CD14-positive monocyte (primary cell): ENCODE results near the gene TMEM212. TPM values are rescaled to one million over a fixed set of nuclear protein-coding genes. Genes with fewer than 3 reads are reported as not detected.

ENCODE experiments used
- DNase-seq, 3 donors: peaks; one replicate each; pipeline ENCODE4 v3.0.0-alpha.2; 2011 to 2022
- H2AFZ ChIP-seq: 2 replicates; pipeline ENCODE4 v1.6.0; 2012; ENCODE audit warnings: mild to moderate bottlenecking, low read depth, low read length, inconsistent platforms; ENCODE audit not compliant: insufficient read depth, poor library complexity, severe bottlenecking
- H3K27ac ChIP-seq, 2 donors: 1 replicate in 1 of 2; 2 replicates in 1 of 2; pipeline ENCODE4 v1.5.1; 2012 to 2013; ENCODE audit warnings: low read length in 2 of 2, control low read depth in 1 of 2, inconsistent platforms in 1 of 2, low read depth in 1 of 2, mild to moderate bottlenecking in 1 of 2
- H3K27me3 ChIP-seq, 2 donors: one replicate each; pipeline versions ENCODE4 v1.6.0 to v1.6.1; 2011 to 2013; ENCODE audit warnings: low read length in 2 of 2; ENCODE audit not compliant: control insufficient read depth in 2 of 2, insufficient read depth in 2 of 2
- H3K36me3 ChIP-seq, 2 donors: replicated peaks in 1 of 2; 1 replicate in 1 of 2; 2 replicates in 1 of 2; pipeline versions ENCODE4 v1.5.1 to v1.6.1; 2012 to 2013; ENCODE audit warnings: low read length in 2 of 2, control low read depth in 1 of 2, inconsistent platforms in 1 of 2, mild to moderate bottlenecking in 1 of 2; ENCODE audit not compliant: insufficient read depth in 2 of 2, control insufficient read depth in 1 of 2
- H3K4me1 ChIP-seq, 2 donors: 1 replicate in 1 of 2; 2 replicates in 1 of 2; pipeline versions ENCODE4 v1.5.1 to v1.6.1; 2012 to 2013; ENCODE audit warnings: low read length in 2 of 2, control low read depth in 1 of 2, inconsistent platforms in 1 of 2, mild to moderate bottlenecking in 1 of 2, moderate library complexity in 1 of 2; ENCODE audit not compliant: insufficient read depth in 2 of 2, control insufficient read depth in 1 of 2
- H3K4me2 ChIP-seq: replicated peaks from 2 replicates; pipeline ENCODE3; 2012; ENCODE audit warnings: low read length, moderate library complexity, mild to moderate bottlenecking; ENCODE audit not compliant: poor library complexity, severe bottlenecking; ENCODE audit errors: extremely low read depth
- H3K4me3 ChIP-seq, 3 experiments: fragments of 200-600 bp in 1 of 3; sonication (generic) in 1 of 3; replicated peaks in 1 of 3; 1 replicate in 2 of 3; 2 replicates in 1 of 3; pipeline ENCODE4 v1.5.1; 2011 to 2013; ENCODE audit warnings: low read length in 3 of 3, mild to moderate bottlenecking in 3 of 3, control low read depth in 2 of 3, low read depth in 2 of 3, inconsistent platforms in 1 of 3, moderate library complexity in 1 of 3
- H3K79me2 ChIP-seq: 2 replicates; pipeline ENCODE4 v1.6.0; 2012; ENCODE audit warnings: mild to moderate bottlenecking, control low read depth, inconsistent platforms, low read length, moderate library complexity; ENCODE audit not compliant: insufficient read depth
- H3K9ac ChIP-seq: 2 replicates; pipeline ENCODE4 v1.6.0; 2017; ENCODE audit warnings: low read length, mild to moderate bottlenecking; ENCODE audit not compliant: insufficient read depth, poor library complexity, severe bottlenecking
- H3K9me3 ChIP-seq, 2 donors: replicated peaks in 1 of 2; 1 replicate in 1 of 2; 2 replicates in 1 of 2; pipeline versions ENCODE4 v1.5.1 to v1.6.1; 2012 to 2013; ENCODE audit warnings: low read length in 2 of 2, control low read depth in 1 of 2; ENCODE audit not compliant: control insufficient read depth in 1 of 2, insufficient read depth in 1 of 2
- H4K20me1 ChIP-seq: 2 replicates; pipeline ENCODE4 v1.6.0; 2012; ENCODE audit warnings: mild to moderate bottlenecking, low read length, control low read depth, moderate library complexity; ENCODE audit not compliant: insufficient read depth
- H3K27ac Mint-ChIP-seq, 7 donors: one replicate each; pipeline ENCODE4 v1.8.0; 2020; ENCODE audit warnings: mild to moderate bottlenecking in 7 of 7, mixed read lengths in 7 of 7, moderate library complexity in 6 of 7, inconsistent platforms in 2 of 7
- H3K27me3 Mint-ChIP-seq, 3 donors: one replicate each; pipeline ENCODE4 v1.8.0; 2021 to 2022; ENCODE audit warnings: low read depth in 3 of 3, mild to moderate bottlenecking in 3 of 3, mixed read lengths in 3 of 3, moderate library complexity in 3 of 3, inconsistent platforms in 1 of 3
- H3K36me3 Mint-ChIP-seq, 2 donors: one replicate each; pipeline ENCODE4 v1.8.0; 2020; ENCODE audit warnings: mixed read lengths in 2 of 2, inconsistent platforms in 1 of 2, mild to moderate bottlenecking in 1 of 2
- H3K4me1 Mint-ChIP-seq: one replicate; pipeline ENCODE4 v1.8.0; 2020; ENCODE audit warnings: mild to moderate bottlenecking, mixed read lengths
- H3K4me3 Mint-ChIP-seq, 2 donors: one replicate each; pipeline ENCODE4 v1.8.0; 2020; ENCODE audit warnings: mild to moderate bottlenecking in 2 of 2, mixed read lengths in 2 of 2, moderate library complexity in 1 of 2
- H3K9me3 Mint-ChIP-seq, 7 donors: one replicate each; pipeline ENCODE4 v1.8.0; 2020 to 2022; ENCODE audit warnings: mixed read lengths in 7 of 7, mild to moderate bottlenecking in 6 of 7, moderate library complexity in 6 of 7, inconsistent platforms in 2 of 7
- CTCF ChIP-seq: fragments of 200-600 bp; IDR thresholded peaks from one replicate; pipeline ENCODE4 v1.8.0; 2022; ENCODE audit warnings: antibody characterized with exemption, mild to moderate bottlenecking
- WGBS: methylation state at CpG from one replicate; pipeline ENCODE4 v1.1.5; 2013; ENCODE audit warnings: missing lambda C conversion rate; ENCODE audit not compliant: insufficient coverage; 5-methylcytosine and 5-hydroxymethylcytosine counted together
- intact Hi-C, 2 donors: fragments of 100-400 bp; cut with micrococcal nuclease; formaldehyde crosslinking; loops; one replicate each; pipeline versions ENCODE4 v1.15.0 to v1.15.1; 2023
- polyA plus RNA-seq, 3 donors: library from polyadenylated mRNA; depleted of rRNA in 1 of 3; unstranded in 2 of 3; stranded (reverse) in 1 of 3; fragments of 300-500 nt in 2 of 3; fragments of >200 nt in 1 of 3; fragmentation: Illumina TruSeq in 2 of 3; gene quantifications; 1 replicate in 2 of 3; 2 replicates in 1 of 3; pipeline ENCODE4 v1.2.3, GENCODE V29; 2012 to 2021

Gene TMEM212
- polyA plus RNA-seq, 3 donors = not detected

- Mint-ChIP-seq H3K9me3 (peaks cover 0 to 2% (median 0%) of the 10 kb centered on the region in 7 donors), H3K27me3 (peaks cover 0 to 3% (median 0%) of the 10 kb centered on the region in 3 donors), H3K4me3 (no peak overlapping the region), H3K36me3 (no peaks in the 10 kb centered on the region), H3K4me1 (peaks cover 11% of the 10 kb centered on the region), H3K27ac (no peak overlapping the region)
- H3K9me3 ChIP-seq = no peaks in the 10 kb centered on the region
- no peak overlapping the region for H3K4me2 ChIP-seq
- no peak for DNase-seq
- WGBS = no CpG with 5 or more reads among the region's 1 CpG
- no peak for TF ChIP-seq CTCF
- peaks cover 3 to 4% of the 10 kb centered on the region in 2 donors for H3K4me1 ChIP-seq
- intact Hi-C loops = no loop called here
- no peaks in the 10 kb centered on the region for H3K27me3 ChIP-seq
- H3K79me2 ChIP-seq = no peaks in the 10 kb centered on the region
- no peaks in the 10 kb centered on the region for H3K36me3 ChIP-seq
- H2AFZ ChIP-seq = no peak overlapping the region
- H4K20me1 ChIP-seq = no peaks in the 10 kb centered on the region
- no peak overlapping the region for H3K9ac ChIP-seq
- H3K4me3 ChIP-seq = no peak overlapping the region
- no peak overlapping the region for H3K27ac ChIP-seq
Observed at GRCh38 chr3:171898192-171898591, 55.0 kb downstream of the TMEM212 start.

- H3K4me1 ChIP-seq = peaks cover 3 to 4% of the 10 kb centered on the region in 2 donors
- H3K36me3 Mint-ChIP-seq = no peaks in the 10 kb centered on the region
- no peak overlapping the region for H3K27ac ChIP-seq
- no peaks in the 10 kb centered on the region for H3K9me3 ChIP-seq
- peaks cover 0 to 3% (median 0%) of the 10 kb centered on the region in 3 donors for H3K27me3 Mint-ChIP-seq
- no peaks in the 10 kb centered on the region for H3K79me2 ChIP-seq
- H3K36me3 ChIP-seq = no peaks in the 10 kb centered on the region
- peak overlapping the region; percentile 48 for H2AFZ ChIP-seq
- H4K20me1 ChIP-seq = no peaks in the 10 kb centered on the region
- peaks cover 11% of the 10 kb centered on the region for H3K4me1 Mint-ChIP-seq
- intact Hi-C loops = no loop called here
- peak overlapping the region in 1 of 7 donors; percentile 57 for H3K27ac Mint-ChIP-seq
- peak overlapping the region in 1 of 2 donors; percentile 77 for H3K4me3 Mint-ChIP-seq
- no peaks in the 10 kb centered on the region for H3K27me3 ChIP-seq
- peak overlapping the region; percentile 23 for H3K4me2 ChIP-seq
- no peak overlapping the region for H3K9ac ChIP-seq
- DNase-seq = peak in 1 of 3 donors; percentile 3
- peaks cover 0 to 2% (median 0%) of the 10 kb centered on the region in 7 donors for H3K9me3 Mint-ChIP-seq
- no peak for TF ChIP-seq CTCF
- 73% methylated on average over 10 of the region's 14 CpGs for WGBS
- no peak overlapping the region for H3K4me3 ChIP-seq
Observed at GRCh38 chr3:171900446-171900845, 57.3 kb downstream of the TMEM212 start.
